Caco-2 (cell line): Measurements from ENCODE around the gene ZFHX3. TPM values are rescaled to one million over a fixed set of nuclear protein-coding genes. Genes with fewer than 3 reads are reported as not detected.
"Not testable (repeated sequence)": the region's sequence is repeated elsewhere in the genome, so short reads cannot be mapped to it uniquely, and the experiment has no call there.

Source experiments
- BruUV-seq: library from RNA; stranded (reverse); fragments of 400-500 nt; replicated peaks from 2 replicates; lab custom pipeline; 2021; lab: Mats Ljungman, UMichigan
- CTCF ChIA-PET: fragments of 300-600 bp; sonication (Branson Sonifier 250); formaldehyde crosslinking; loops from one replicate; lab custom pipeline; 2022; ENCODE audit warnings: antibody characterized with exemption; lab: Charles Lee
- POLR2A ChIA-PET: fragments of 300-600 bp; sonication (Branson Sonifier 250); formaldehyde crosslinking; loops from one replicate; lab custom pipeline; 2022; ENCODE audit warnings: antibody characterized with exemption; lab: Charles Lee
- DNase-seq, 2 experiments: peaks; one replicate each; pipeline versions ENCODE4 v3.0.0 to v3.0.0-alpha.2; 2020 to 2022
- H3K27me3 ChIP-seq: replicated peaks from 2 replicates; pipeline ENCODE4 v1.6.0; 2011; ENCODE audit warnings: low read length; ENCODE audit not compliant: control insufficient read depth, insufficient read depth
- H3K36me3 ChIP-seq: 2 replicates; pipeline ENCODE4 v1.5.1; 2011; ENCODE audit warnings: low read length; ENCODE audit not compliant: control insufficient read depth, insufficient read depth
- H3K4me1 ChIP-seq: fragments of 250-450 bp; sonication (Bioruptor Pico); 2 replicates; pipeline ENCODE4 v1.5.1; 2020; ENCODE audit warnings: mild to moderate bottlenecking
- H3K4me3 ChIP-seq: 2 replicates; pipeline ENCODE4 v1.5.1; 2011; ENCODE audit warnings: low read depth, mild to moderate bottlenecking, control low read depth, low read length
- H3K9me3 ChIP-seq: fragments of 250-450 bp; sonication (Bioruptor Pico); 2 replicates; pipeline ENCODE4 v1.5.1; 2020; ENCODE audit warnings: mild to moderate bottlenecking, moderate library complexity
- H3K27ac Mint-ChIP-seq: one replicate; pipeline ENCODE4 v1.8.0; 2022; ENCODE audit warnings: mixed read lengths; ENCODE audit not compliant: unreplicated experiment
- H3K27me3 Mint-ChIP-seq: one replicate; pipeline ENCODE4 v1.8.0; 2022; ENCODE audit warnings: mixed read lengths; ENCODE audit not compliant: insufficient read depth, unreplicated experiment
- H3K36me3 Mint-ChIP-seq: one replicate; pipeline ENCODE4 v1.8.0; 2022; ENCODE audit warnings: mild to moderate bottlenecking, mixed read lengths; ENCODE audit not compliant: insufficient read depth, unreplicated experiment
- H3K4me1 Mint-ChIP-seq: one replicate; pipeline ENCODE4 v1.8.0; 2022; ENCODE audit warnings: low read depth, mixed read lengths; ENCODE audit not compliant: unreplicated experiment
- H3K4me3 Mint-ChIP-seq: one replicate; pipeline ENCODE4 v1.8.0; 2022; ENCODE audit warnings: mild to moderate bottlenecking, moderate library complexity, mixed read lengths; ENCODE audit not compliant: unreplicated experiment
- H3K9me3 Mint-ChIP-seq: one replicate; pipeline ENCODE4 v1.8.0; 2022; ENCODE audit warnings: mixed read lengths; ENCODE audit not compliant: unreplicated experiment
- CTCF ChIP-seq, 2 experiments: fragments of 200-600 bp in 1 of 2; IDR thresholded peaks; 1 replicate in 1 of 2; 2 replicates in 1 of 2; pipeline versions ENCODE4 v1.5.1 to v1.8.0; 2011 to 2022; ENCODE audit warnings: antibody characterized with exemption in 1 of 2, control low read depth in 1 of 2, inconsistent platforms in 1 of 2, low read depth in 1 of 2, low read length in 1 of 2, mild to moderate bottlenecking in 1 of 2, moderate library complexity in 1 of 2; ENCODE audit not compliant: insufficient read depth in 1 of 2, severe bottlenecking in 1 of 2, unreplicated experiment in 1 of 2
- intact Hi-C: fragments of 100-400 bp; cut with micrococcal nuclease; formaldehyde crosslinking; loops from one replicate; pipeline ENCODE4 v1.10.0; 2022; ENCODE audit not compliant: unreplicated experiment
- total RNA-seq: library from RNA; stranded (reverse); gene quantifications from 2 replicates; pipeline ENCODE4 v1.2.3, GENCODE V29; 2022

The ZFHX3 gene
- total RNA-seq, 1 experiment from 2014 or later: 39.9 TPM

GRCh38 chr16:73012341-73012740 is 35.6 kb downstream of the ZFHX3 start:
- Histone ChIP-seq H3K4me1 (peaks cover 30% of the 10 kb centered on the region), H3K36me3 (no peaks in the 10 kb centered on the region), H3K4me3 (no peak overlapping the region), H3K27me3 (no peaks in the 10 kb centered on the region), H3K9me3 (no peaks in the 10 kb centered on the region)
- H3K27me3 Mint-ChIP-seq: no peaks in the 10 kb centered on the region
- CTCF ChIA-PET: interaction anchor here (1.1 to 1.4 kb wide), 2 partner anchors 37 to 180 kb away, joined by 3 to 6 read pairs; no protein-coding TSS in a partner anchor
- no peaks in the 10 kb centered on the region for H3K9me3 Mint-ChIP-seq
- intact Hi-C loops: no loop called here
- H3K4me3 Mint-ChIP-seq: no peak overlapping the region
- peak overlapping the region; percentile 19 for H3K27ac Mint-ChIP-seq
- peaks cover 16% of the 10 kb centered on the region for H3K4me1 Mint-ChIP-seq
- BruUV-seq: no TSS peak
- POLR2A ChIA-PET: interaction anchor here (0.9 kb wide), 1 partner anchor 76 kb away, joined by 3 read pairs; no protein-coding TSS in a partner anchor
- no peak for TF ChIP-seq CTCF (IDR thresholded peaks at IDR 0.05; ENCODE audit: insufficient read depth in 1 of 2, low read depth in 1 of 2, low read length in 1 of 2, severe bottlenecking in 1 of 2, unreplicated experiment in 1 of 2)
- no peak for DNase-seq
- peaks cover 11% of the 10 kb centered on the region for H3K36me3 Mint-ChIP-seq

- Histone ChIP-seq H3K4me3 (no peak overlapping the region), H3K36me3 (no peaks in the 10 kb centered on the region), H3K9me3 (no peaks in the 10 kb centered on the region), H3K4me1 (peaks cover 26% of the 10 kb centered on the region), H3K27me3 (no peaks in the 10 kb centered on the region)
- intact Hi-C loops: no loop called here
- H3K36me3 Mint-ChIP-seq: peaks cover 11% of the 10 kb centered on the region
- POLR2A ChIA-PET: interaction anchor here (0.9 kb wide), 1 partner anchor 76 kb away, joined by 3 read pairs; no protein-coding TSS in a partner anchor
- H3K4me3 Mint-ChIP-seq: no peak overlapping the region
- DNase-seq: no peak
- CTCF ChIA-PET: interaction anchor here (1.1 to 1.4 kb wide), 2 partner anchors 37 to 179 kb away, joined by 3 to 6 read pairs; no protein-coding TSS in a partner anchor
- TF ChIP-seq CTCF (IDR thresholded peaks at IDR 0.05; ENCODE audit: insufficient read depth in 1 of 2, low read depth in 1 of 2, low read length in 1 of 2, severe bottlenecking in 1 of 2, unreplicated experiment in 1 of 2): peak in 1 of 2 experiments; percentile 11
- no TSS peak for BruUV-seq
- H3K27ac Mint-ChIP-seq: peak overlapping the region; percentile 19
- H3K27me3 Mint-ChIP-seq: no peaks in the 10 kb centered on the region
- H3K4me1 Mint-ChIP-seq: peaks cover 13% of the 10 kb centered on the region
- H3K9me3 Mint-ChIP-seq: no peaks in the 10 kb centered on the region
These were observed 36.0 kb downstream of the ZFHX3 start for GRCh38 chr16:73011926-73012325.

- intact Hi-C loops: no loop called here
- Mint-ChIP-seq H3K4me3 (no peak overlapping the region), H3K27me3 (no peaks in the 10 kb centered on the region), H3K4me1 (no peaks in the 10 kb centered on the region), H3K27ac (no peak overlapping the region), H3K36me3 (no peaks in the 10 kb centered on the region), H3K9me3 (no peaks in the 10 kb centered on the region)
- H3K9me3 ChIP-seq: no peaks in the 10 kb centered on the region
- no peak for DNase-seq
- CTCF ChIA-PET: interaction anchor here (0.5 to 0.8 kb wide), 3 partner anchors 10 to 543 kb away, joined by 3 to 4 read pairs (median 3); no protein-coding TSS in a partner anchor
- BruUV-seq: no TSS peak
- peaks cover 10% of the 10 kb centered on the region for H3K4me1 ChIP-seq
- no peak for TF ChIP-seq CTCF (IDR thresholded peaks at IDR 0.05; ENCODE audit: insufficient read depth in 1 of 2, low read depth in 1 of 2, low read length in 1 of 2, severe bottlenecking in 1 of 2, unreplicated experiment in 1 of 2)
- H3K4me3 ChIP-seq: no peak overlapping the region
- POLR2A ChIA-PET: no interaction called here
- no peaks in the 10 kb centered on the region for H3K36me3 ChIP-seq
- H3K27me3 ChIP-seq: no peaks in the 10 kb centered on the region
These were observed 37.7 kb downstream of the ZFHX3 start for GRCh38 chr16:73010150-73010676.

- CTCF ChIA-PET: interaction anchor here (0.6 kb wide), 1 partner anchor 50 kb away, joined by 3 read pairs; no protein-coding TSS in a partner anchor
These were observed 38.2 kb downstream of the ZFHX3 start for GRCh38 chr16:73009710-73010109.

More at GRCh38 chr16:73009710-73010109, 38.2 kb downstream of the ZFHX3 start:
- H3K4me3 Mint-ChIP-seq, POLR2A ChIA-PET, H3K4me1 ChIP-seq, H3K36me3 Mint-ChIP-seq, H3K27me3 ChIP-seq, DNase-seq, H3K9me3 Mint-ChIP-seq, H3K4me1 Mint-ChIP-seq, intact Hi-C loops, H3K9me3 ChIP-seq, H3K4me3 ChIP-seq, H3K27ac Mint-ChIP-seq, H3K27me3 Mint-ChIP-seq, H3K36me3 ChIP-seq, BruUV-seq: not testable (repeated sequence)
